H1 (cell line): ENCODE results near the gene PLK5. TPM values are rescaled to one million over a fixed set of nuclear protein-coding genes. Genes with fewer than 3 reads are reported as not detected.

Source experiments
- CTCF ChIA-PET: fragments of 300-600 bp; sonication (Branson Sonifier 250); formaldehyde crosslinking; loops from one replicate; lab custom pipeline; 2021; ENCODE audit not compliant: partially characterized antibody; lab: Charles Lee
- POLR2A ChIA-PET: fragments of 300-600 bp; sonication (Branson Sonifier 250); formaldehyde crosslinking; loops from one replicate; lab custom pipeline; 2021; ENCODE audit warnings: inconsistent platforms; ENCODE audit not compliant: partially characterized antibody; lab: Charles Lee
- DNase-seq, 2 experiments: peaks; one replicate each; pipeline versions ENCODE4 v3.0.0 to v3.0.0-alpha.2; 2010 to 2022; ENCODE audit warnings: low spot score in 2 of 2, low read depth in 1 of 2, mixed read lengths in 1 of 2
- FAIRE-seq: peaks from 2 replicates; lab custom pipeline; 2011; peaks lifted over from hg19 to GRCh38; lab: Jason Lieb, UNC
- H2AFZ ChIP-seq: 2 replicates; pipeline ENCODE4 v1.8.1; 2012; ENCODE audit warnings: low read length, inconsistent platforms
- H2AK5ac ChIP-seq: 2 replicates; pipeline ENCODE4 v1.6.1; 2013; ENCODE audit warnings: low read depth, low read length
- H2BK120ac ChIP-seq: replicated peaks from 2 replicates; pipeline ENCODE3; 2013; ENCODE audit warnings: low read depth, low read length, inconsistent platforms
- H2BK12ac ChIP-seq: 2 replicates; pipeline ENCODE4 v1.6.1; 2013; ENCODE audit warnings: low read depth, low read length
- H2BK15ac ChIP-seq: 2 replicates; pipeline ENCODE4 v1.6.1; 2013; ENCODE audit warnings: low read length
- H2BK20ac ChIP-seq: 2 replicates; pipeline ENCODE4 v1.6.1; 2013; ENCODE audit warnings: low read length
- H2BK5ac ChIP-seq: 2 replicates; pipeline ENCODE4 v1.6.1; 2013; ENCODE audit warnings: low read depth, low read length
- H3K14ac ChIP-seq: 2 replicates; pipeline ENCODE4 v1.6.1; 2013; ENCODE audit warnings: inconsistent platforms; ENCODE audit not compliant: insufficient read length
- H3K18ac ChIP-seq: 2 replicates; pipeline ENCODE4 v1.6.1; 2013; ENCODE audit warnings: low read length; ENCODE audit errors: extremely low read depth
- H3K23ac ChIP-seq: 2 replicates; pipeline ENCODE4 v1.6.1; 2013; ENCODE audit warnings: inconsistent platforms; ENCODE audit not compliant: insufficient read length
- H3K23me2 ChIP-seq: 2 replicates; pipeline ENCODE4 v1.6.1; 2013; ENCODE audit warnings: low read depth, low read length
- H3K27ac ChIP-seq: 2 replicates; pipeline ENCODE4 v1.6.1; 2011; ENCODE audit warnings: low read depth, low read length, inconsistent platforms
- H3K27me3 ChIP-seq, 4 experiments: replicated peaks in 1 of 4; 1 replicate in 1 of 4; 2 replicates in 3 of 4; pipeline versions ENCODE4 v1.6.1 to v1.8.1; 2011 to 2013; ENCODE audit warnings: low read length in 3 of 4, mild to moderate bottlenecking in 3 of 4, inconsistent platforms in 2 of 4, mixed read lengths in 2 of 4, moderate library complexity in 1 of 4; ENCODE audit not compliant: control insufficient read depth in 3 of 4, insufficient read depth in 3 of 4; ENCODE audit errors: extremely low read depth in 1 of 4
- H3K36me3 ChIP-seq, 4 experiments: 2 replicates each; pipeline versions ENCODE4 v1.6.1 to v1.8.1; 2011 to 2013; ENCODE audit warnings: mild to moderate bottlenecking in 4 of 4, low read length in 3 of 4, moderate library complexity in 2 of 4, control low read depth in 1 of 4, inconsistent platforms in 1 of 4; ENCODE audit not compliant: insufficient read depth in 4 of 4, control insufficient read depth in 2 of 4
- H3K4ac ChIP-seq: replicated peaks from 2 replicates; pipeline ENCODE3; 2013; ENCODE audit warnings: low read length, low read depth, mixed read lengths, inconsistent platforms; ENCODE audit not compliant: insufficient read length
- H3K4me1 ChIP-seq, 4 experiments: replicated peaks in 1 of 4; 1 replicate in 1 of 4; 2 replicates in 3 of 4; pipeline versions ENCODE4 v1.6.1 to v1.8.1; 2011 to 2013; ENCODE audit warnings: low read length in 3 of 4, inconsistent platforms in 2 of 4, mixed read lengths in 1 of 4; ENCODE audit not compliant: insufficient read depth in 4 of 4, control insufficient read depth in 3 of 4
- H3K4me2 ChIP-seq, 2 experiments: 2 replicates each; pipeline versions ENCODE4 v1.6.1 to v1.8.1; 2011 to 2013; ENCODE audit warnings: low read depth in 2 of 2, low read length in 2 of 2, control low read depth in 1 of 2, inconsistent platforms in 1 of 2, mild to moderate bottlenecking in 1 of 2; ENCODE audit not compliant: insufficient read depth in 1 of 2
- H3K4me3 ChIP-seq, 4 experiments: fragments of 200-600, 300-600 bp in 1 of 4; sonication (generic), shearing (Covaris generic), sonication (Bioruptor Twin) in 1 of 4; 2 replicates each; pipeline versions ENCODE4 v1.5.1 to v1.8.1; 2011 to 2016; ENCODE audit warnings: low read length in 4 of 4, low read depth in 3 of 4, control low read depth in 2 of 4, inconsistent platforms in 2 of 4, mild to moderate bottlenecking in 2 of 4, mixed read lengths in 1 of 4, moderate library complexity in 1 of 4; ENCODE audit not compliant: insufficient read depth in 2 of 4; ENCODE audit errors: extremely low read depth in 1 of 4
- H3K56ac ChIP-seq: replicated peaks from 2 replicates; pipeline ENCODE3; 2013; ENCODE audit warnings: low read depth, mild to moderate bottlenecking, mixed read lengths, low read length, inconsistent platforms; ENCODE audit not compliant: insufficient read length
- H3K79me1 ChIP-seq: 2 replicates; pipeline ENCODE4 v1.6.1; 2013; ENCODE audit warnings: low read depth, low read length, control low read depth
- H3K79me2 ChIP-seq, 2 experiments: 2 replicates each; pipeline versions ENCODE4 v1.6.1 to v1.8.1; 2012 to 2013; ENCODE audit warnings: low read length in 2 of 2, mild to moderate bottlenecking in 2 of 2, inconsistent platforms in 1 of 2; ENCODE audit not compliant: insufficient read depth in 2 of 2, control insufficient read depth in 1 of 2
- H3K9ac ChIP-seq, 4 experiments: replicated peaks in 1 of 4; 1 replicate in 1 of 4; 2 replicates in 3 of 4; pipeline versions ENCODE4 v1.6.1 to v1.8.1; 2011 to 2013; ENCODE audit warnings: low read depth in 3 of 4, low read length in 3 of 4, control low read depth in 2 of 4, mild to moderate bottlenecking in 2 of 4, moderate library complexity in 2 of 4, inconsistent platforms in 1 of 4; ENCODE audit errors: extremely low read depth in 1 of 4
- H3K9me3 ChIP-seq, 2 experiments: 2 replicates each; pipeline versions ENCODE4 v1.6.1 to v1.8.1; 2012 to 2013; ENCODE audit warnings: mild to moderate bottlenecking in 2 of 2, moderate library complexity in 2 of 2, control low read depth in 1 of 2, inconsistent platforms in 1 of 2, low read depth in 1 of 2, low read length in 1 of 2, mixed read lengths in 1 of 2; ENCODE audit not compliant: insufficient read depth in 2 of 2
- H4K20me1 ChIP-seq, 2 experiments: replicated peaks in 1 of 2; 2 replicates each; pipeline versions ENCODE3 to v1.8.1; 2011 to 2013; ENCODE audit warnings: inconsistent platforms in 2 of 2, low read length in 2 of 2, mild to moderate bottlenecking in 1 of 2; ENCODE audit not compliant: insufficient read depth in 2 of 2, control insufficient read depth in 1 of 2
- H4K5ac ChIP-seq: 2 replicates; pipeline ENCODE4 v1.6.1; 2013; ENCODE audit warnings: low read length, low read depth, mixed read lengths, inconsistent platforms; ENCODE audit not compliant: insufficient read length
- H4K8ac ChIP-seq: 2 replicates; pipeline ENCODE4 v1.8.0; 2013; ENCODE audit warnings: mild to moderate bottlenecking, moderate library complexity, low read length, inconsistent platforms; ENCODE audit not compliant: insufficient read depth; ENCODE audit errors: extremely low read depth
- H4K91ac ChIP-seq: replicated peaks from 2 replicates; pipeline ENCODE3; 2013; ENCODE audit warnings: low read length, mixed read lengths, inconsistent platforms; ENCODE audit not compliant: insufficient read length
- JUN ChIP-seq: IDR thresholded peaks from 2 replicates; pipeline ENCODE4 v1.6.1; 2011; ENCODE audit warnings: low read depth, mild to moderate bottlenecking, improper control_type of control experiment, low read length
- WGBS, 2 experiments: shearing (Covaris generic) in 1 of 2; methylation state at CpG; one replicate each; pipeline versions ENCODE4 v1.1.6 to v1.1.7; 2013 to 2015; ENCODE audit warnings: low lambda C conversion rate in 2 of 2, mixed read lengths in 2 of 2, inconsistent platforms in 1 of 2, low coverage in 1 of 2, missing lambda C conversion rate in 1 of 2; ENCODE audit not compliant: insufficient replicate concordance in 2 of 2, insufficient coverage in 1 of 2, insufficient read length in 1 of 2; ENCODE audit errors: extremely low coverage in 1 of 2, missing lambda C conversion rate in 1 of 2; 5-methylcytosine and 5-hydroxymethylcytosine counted together
- polyA plus RNA-seq, 7 experiments: library from polyadenylated mRNA; depleted of rRNA in 3 of 7; stranded (reverse) in 5 of 7; unstranded in 2 of 7; fragments of >200 nt in 5 of 7; fragments of 200-250 nt in 2 of 7; gene quantifications; 1 replicate in 5 of 7; 2 replicates in 1 of 7; 4 replicates in 1 of 7; pipeline versions ENCODE4 v1.2.1 to v1.2.3, GENCODE V29; 2011 to 2013; ENCODE audit warnings: missing spikeins in 2 of 7, mixed read lengths in 2 of 7
- total RNA-seq: library from RNA; stranded (reverse); fragmentation: NEBNext Ultra II Directional; extraction: Animal tissue kit (Norgen Biotek cat#: 25700); gene quantifications from 2 replicates; pipeline ENCODE4 v1.2.1, GENCODE V29; 2021

Gene PLK5
- total and polyA plus RNA-seq, 2 of the 8 experiments (the other 6 are each of a cell fraction or from before 2014, with no cell fraction given): 0.43 to 0.45 TPM

GRCh38 chr19:1511318-1512317, 12.3 kb upstream of the PLK5 start:
- no peak overlapping the region; the same call in 1 of the 2 replicates for H4K8ac ChIP-seq
- no peak overlapping the region for H2BK5ac ChIP-seq
- H3K23me2 ChIP-seq: peaks cover 6% of the 10 kb centered on the region; the same call in 1 of the 2 replicates
- H3K18ac ChIP-seq: no peak overlapping the region
- H3K27ac ChIP-seq: no peak overlapping the region
- H4K91ac ChIP-seq: no peak overlapping the region
- no peak overlapping the region for H2AFZ ChIP-seq
- TF ChIP-seq JUN: no peak
- TF ChIP-seq, all 59 proteins: peak for 0
- no peak overlapping the region for H3K4me2 ChIP-seq
- H2BK20ac ChIP-seq: no peak overlapping the region
- 80% methylated on average over 16 of the region's 22 CpGs; no CpG with 5 or more reads in 1 of the 2 experiments for WGBS, 2 experiments
- no peak overlapping the region for H3K4ac ChIP-seq
- no peak overlapping the region for H4K5ac ChIP-seq
- no peaks in the 10 kb centered on the region for H3K36me3 ChIP-seq
- H3K27me3 ChIP-seq: peaks cover 0 to 10% (median 5%) of the 10 kb centered on the region in 4 experiments; a peak in 5 of 7 replicates
- H2BK12ac ChIP-seq: no peak overlapping the region
- H3K56ac ChIP-seq: no peak overlapping the region
- H2BK120ac ChIP-seq: no peak overlapping the region
- no peak overlapping the region for H2AK5ac ChIP-seq
- DNase-seq (no peak), FAIRE-seq (no peak)
- no peaks in the 10 kb centered on the region for H3K79me1 ChIP-seq
- H3K79me2 ChIP-seq: no peaks in the 10 kb centered on the region
- no peak overlapping the region for H3K4me3 ChIP-seq
- ChIA-PET CTCF (interaction anchor here (1.0 to 1.5 kb wide), 3 partner anchors 10 to 35 kb away, joined by 3 read pairs; no protein-coding TSS in a partner anchor), POLR2A (interaction anchor here (0.9 to 1.3 kb wide), 3 partner anchors 17 to 76 kb away, joined by 3 to 4 read pairs (median 3); no protein-coding TSS in a partner anchor)
- H3K23ac ChIP-seq: no peak overlapping the region
- no peaks in the 10 kb centered on the region for H3K9me3 ChIP-seq
- H3K4me1 ChIP-seq: peaks cover 0 to 3% (median 0%) of the 10 kb centered on the region in 4 experiments; a peak in 3 of 7 replicates
- H3K14ac ChIP-seq: no peak overlapping the region
- H4K20me1 ChIP-seq: peaks cover 0 to 6% of the 10 kb centered on the region in 2 experiments
- H3K9ac ChIP-seq: no peak overlapping the region
- no peak overlapping the region for H2BK15ac ChIP-seq
